H9 (cell line): ENCODE measurements around the gene ARL4D. TPM values are rescaled to one million over a fixed set of nuclear protein-coding genes. Genes with fewer than 3 reads are reported as not detected.

Source experiments
- DNase-seq: peaks from one replicate; pipeline ENCODE4 v3.0.0-alpha.2; 2017
- H2AFZ ChIP-seq: one replicate; pipeline ENCODE4 v1.6.1; 2013; ENCODE audit warnings: mild to moderate bottlenecking, low read length, control low read depth, moderate library complexity
- H2AK5ac ChIP-seq: 2 replicates; pipeline ENCODE4 v1.6.1; 2013; ENCODE audit warnings: low read length, control low read depth, mixed read lengths; ENCODE audit not compliant: insufficient read length
- H2BK120ac ChIP-seq: one replicate; pipeline ENCODE4 v1.6.1; 2013; ENCODE audit warnings: low read depth, mild to moderate bottlenecking, low read length, control low read depth, inconsistent platforms; ENCODE audit not compliant: poor library complexity, severe bottlenecking
- H2BK12ac ChIP-seq: 2 replicates; pipeline ENCODE4 v1.6.1; 2013; ENCODE audit warnings: low read length, control low read depth, mixed read lengths, low read depth; ENCODE audit not compliant: insufficient read length
- H2BK15ac ChIP-seq: 2 replicates; pipeline ENCODE4 v1.6.1; 2013; ENCODE audit warnings: low read depth, low read length, control low read depth
- H2BK20ac ChIP-seq: one replicate; pipeline ENCODE4 v1.6.1; 2013; ENCODE audit warnings: low read depth, mild to moderate bottlenecking, low read length, control low read depth, inconsistent platforms; ENCODE audit not compliant: poor library complexity, severe bottlenecking
- H2BK5ac ChIP-seq: 2 replicates; pipeline ENCODE4 v1.6.1; 2013; ENCODE audit warnings: low read length, control low read depth, mixed read lengths; ENCODE audit not compliant: insufficient read length
- H3K14ac ChIP-seq: 2 replicates; pipeline ENCODE4 v1.6.1; 2013; ENCODE audit warnings: low read length, control low read depth; ENCODE audit not compliant: insufficient read depth
- H3K18ac ChIP-seq: 2 replicates; pipeline ENCODE4 v1.6.1; 2013; ENCODE audit warnings: low read depth, mild to moderate bottlenecking, mixed read lengths, low read length, control low read depth; ENCODE audit not compliant: insufficient read length
- H3K23ac ChIP-seq: 2 replicates; pipeline ENCODE4 v1.6.1; 2013; ENCODE audit warnings: low read length, control low read depth, mixed read lengths, low read depth; ENCODE audit not compliant: insufficient read length
- H3K23me2 ChIP-seq: 2 replicates; pipeline ENCODE4 v1.6.1; 2013; ENCODE audit warnings: low read depth, mild to moderate bottlenecking, mixed read lengths, low read length, control low read depth; ENCODE audit not compliant: insufficient read length, poor library complexity, severe bottlenecking
- H3K27ac ChIP-seq: 2 replicates; pipeline ENCODE4 v1.5.1; 2013; ENCODE audit warnings: low read length, control low read depth, mixed read lengths, low read depth; ENCODE audit not compliant: insufficient read length
- H3K27me3 ChIP-seq: 2 replicates; pipeline ENCODE4 v1.6.1; 2013; ENCODE audit warnings: low read length, control low read depth, inconsistent platforms; ENCODE audit not compliant: insufficient read depth
- H3K4ac ChIP-seq: 2 replicates; pipeline ENCODE4 v1.6.1; 2013; ENCODE audit warnings: low read depth, mild to moderate bottlenecking, control low read depth, inconsistent platforms, low read length, moderate library complexity
- H3K4me1 ChIP-seq: 2 replicates; pipeline ENCODE4 v1.6.1; 2013; ENCODE audit warnings: low read length, control low read depth, inconsistent platforms; ENCODE audit not compliant: insufficient read depth
- H3K4me2 ChIP-seq: 2 replicates; pipeline ENCODE4 v1.6.1; 2013; ENCODE audit warnings: low read length, control low read depth, mixed read lengths; ENCODE audit not compliant: insufficient read length, insufficient read depth
- H3K56ac ChIP-seq: 2 replicates; pipeline ENCODE4 v1.6.1; 2013; ENCODE audit warnings: low read depth, mild to moderate bottlenecking, mixed read lengths, low read length, control low read depth; ENCODE audit not compliant: insufficient read length
- H3K79me1 ChIP-seq: 2 replicates; pipeline ENCODE4 v1.6.1; 2013; ENCODE audit warnings: low read depth, mild to moderate bottlenecking, moderate library complexity, low read length, control low read depth, inconsistent platforms; ENCODE audit not compliant: insufficient read depth, poor library complexity, severe bottlenecking
- H3K79me2 ChIP-seq: 2 replicates; pipeline ENCODE4 v1.6.1; 2013; ENCODE audit warnings: low read length, control low read depth, inconsistent platforms; ENCODE audit not compliant: insufficient read depth
- H3K9ac ChIP-seq: 2 replicates; pipeline ENCODE4 v1.6.1; 2013; ENCODE audit warnings: low read length, control low read depth, mixed read lengths; ENCODE audit not compliant: insufficient read length; ENCODE audit errors: extremely low read depth
- H3K9me3 ChIP-seq: one replicate; pipeline ENCODE4 v1.6.1; 2013; ENCODE audit warnings: low read depth, low read length, inconsistent platforms; ENCODE audit not compliant: control insufficient read depth
- H3T11ph ChIP-seq: one replicate; pipeline ENCODE4 v1.6.1; 2013; ENCODE audit warnings: mild to moderate bottlenecking, low read length, control low read depth, inconsistent platforms
- H4K20me1 ChIP-seq: one replicate; pipeline ENCODE4 v1.6.1; 2013; ENCODE audit not compliant: control insufficient read depth, insufficient read length, insufficient read depth
- H4K5ac ChIP-seq: 2 replicates; pipeline ENCODE4 v1.6.1; 2013; ENCODE audit warnings: low read depth, mild to moderate bottlenecking, mixed read lengths, low read length, control low read depth; ENCODE audit not compliant: insufficient read length
- H4K8ac ChIP-seq: replicated peaks from 2 replicates; pipeline ENCODE4 v1.6.1; 2013; ENCODE audit warnings: low read length, control low read depth, mixed read lengths, low read depth; ENCODE audit not compliant: insufficient read length
- H4K91ac ChIP-seq: 2 replicates; pipeline ENCODE4 v1.6.1; 2013; ENCODE audit warnings: low read depth, mild to moderate bottlenecking, moderate library complexity, mixed read lengths, low read length, control low read depth; ENCODE audit not compliant: insufficient read length
- H3K27ac Mint-ChIP-seq, 3 experiments: 2 replicates in 2 of 3; 3 replicates in 1 of 3; pipeline ENCODE4 v1.8.0; 2020 to 2021; ENCODE audit warnings: mixed read lengths in 3 of 3, mild to moderate bottlenecking in 1 of 3, moderate library complexity in 1 of 3
- H3K27me3 Mint-ChIP-seq: 2 replicates; pipeline ENCODE4 v1.8.0; 2021; ENCODE audit warnings: low read depth, mild to moderate bottlenecking, moderate library complexity, mixed read lengths
- H3K36me3 Mint-ChIP-seq, 3 experiments: 2 replicates in 2 of 3; 3 replicates in 1 of 3; pipeline ENCODE4 v1.8.0; 2020 to 2021; ENCODE audit warnings: low read depth in 3 of 3, mixed read lengths in 3 of 3; ENCODE audit not compliant: insufficient read depth in 1 of 3
- H3K4me1 Mint-ChIP-seq, 2 experiments: 2 replicates each; pipeline ENCODE4 v1.8.0; 2020; ENCODE audit warnings: mixed read lengths in 2 of 2
- H3K4me3 Mint-ChIP-seq, 2 experiments: 2 replicates in 1 of 2; 3 replicates in 1 of 2; pipeline ENCODE4 v1.8.0; 2020 to 2021; ENCODE audit warnings: mild to moderate bottlenecking in 2 of 2, mixed read lengths in 2 of 2, moderate library complexity in 1 of 2
- H3K9me3 Mint-ChIP-seq, 2 experiments: 2 replicates in 1 of 2; 3 replicates in 1 of 2; pipeline ENCODE4 v1.8.0; 2020; ENCODE audit warnings: mild to moderate bottlenecking in 2 of 2, mixed read lengths in 2 of 2, moderate library complexity in 1 of 2
- CTCF ChIP-seq: fragments of 200-600 bp; sonication (generic); conservative IDR thresholded peaks from 3 replicates; pipeline ENCODE4 v1.8.0; 2021; ENCODE audit warnings: antibody characterized with exemption, mild to moderate bottlenecking
- total RNA-seq: library from RNA; stranded (reverse); gene quantifications from 2 replicates; pipeline ENCODE4 v1.2.1, GENCODE V29; 2021

ARL4D gene
- total RNA-seq, 1 experiment from 2014 or later = 6.2 TPM

GRCh38 chr17:43405861-43406260 lies 7.1 kb downstream of the ARL4D start:
- no peak overlapping the region for H3T11ph ChIP-seq
- no peak overlapping the region for H2AK5ac ChIP-seq
- H3K56ac ChIP-seq = no peak overlapping the region
- no peak overlapping the region for H3K18ac ChIP-seq
- no peaks in the 10 kb centered on the region for H3K23me2 ChIP-seq
- H3K4ac ChIP-seq = no peak overlapping the region
- no peak overlapping the region for H3K23ac ChIP-seq
- H3K14ac ChIP-seq = no peak overlapping the region
- H4K91ac ChIP-seq = no peak overlapping the region
- no peak overlapping the region for H2BK5ac ChIP-seq
- TF ChIP-seq CTCF = no peak
- H3K9me3 ChIP-seq = no peaks in the 10 kb centered on the region
- no peak overlapping the region for H2BK120ac ChIP-seq
- H3K4me1 ChIP-seq = no peaks in the 10 kb centered on the region
- no peak overlapping the region for H2AFZ ChIP-seq
- H3K27ac Mint-ChIP-seq = no peak overlapping the region
- peaks cover 0 to under 1% (median 0%) of the 10 kb centered on the region in 3 experiments; a peak in 1 of 7 replicates for H3K36me3 Mint-ChIP-seq
- no peaks in the 10 kb centered on the region for H3K79me2 ChIP-seq
- H4K5ac ChIP-seq = no peak overlapping the region
- H2BK12ac ChIP-seq = no peak overlapping the region
- H4K20me1 ChIP-seq = no peaks in the 10 kb centered on the region
- peaks cover 6 to 17% of the 10 kb centered on the region in 2 experiments for H3K4me1 Mint-ChIP-seq
- DNase-seq = no peak
- H3K79me1 ChIP-seq = no peaks in the 10 kb centered on the region
- H3K9ac ChIP-seq = no peak overlapping the region
- H2BK20ac ChIP-seq = no peak overlapping the region
- no peak overlapping the region for H3K27ac ChIP-seq
- no peak overlapping the region for H3K4me3 Mint-ChIP-seq
- H3K9me3 Mint-ChIP-seq = peaks cover 0 to 4% of the 10 kb centered on the region in 2 experiments; a peak in 4 of 5 replicates
- H4K8ac ChIP-seq = no peak overlapping the region
- peaks cover 2% of the 10 kb centered on the region for H3K27me3 Mint-ChIP-seq
- H3K4me2 ChIP-seq = no peak overlapping the region
- H2BK15ac ChIP-seq = no peak overlapping the region
- H3K27me3 ChIP-seq = no peaks in the 10 kb centered on the region
